Activated CD4-positive, alpha-beta T cell treated with anti-CD3 and anti-CD28 coated beads for 36 hours (primary cell): ENCODE measurements around the gene RAPGEF1. TPM values are rescaled to one million over a fixed set of nuclear protein-coding genes. Genes with fewer than 3 reads are reported as not detected.
"Not testable (repeated sequence)": the region's sequence is repeated elsewhere in the genome, so short reads cannot be mapped to it uniquely, and the experiment has no call there.

Source experiments
- ATAC-seq: fragments of 200-7000 bp; cut with Tn5 transposase; one replicate; pipeline ENCODE4 v1.10.0; 2021; ENCODE audit warnings: mild to moderate bottlenecking, moderate library complexity
- CTCF ChIA-PET: fragments of 350-600 bp; sonication (Branson Sonifier 250); formaldehyde crosslinking; loops from one replicate; lab custom pipeline; 2021; ENCODE audit warnings: antibody characterized with exemption; lab: Charles Lee
- POLR2A ChIA-PET: fragments of 350-600 bp; sonication (Branson Sonifier 250); formaldehyde crosslinking; loops from one replicate; lab custom pipeline; 2021; ENCODE audit warnings: antibody characterized with exemption, inconsistent platforms; lab: Charles Lee
- DNase-seq: peaks from one replicate; pipeline ENCODE4 v3.0.0-alpha.2; 2020
- H3K27ac Mint-ChIP-seq: one replicate; pipeline ENCODE4 v1.8.0; 2021; ENCODE audit warnings: mixed read lengths
- H3K27me3 Mint-ChIP-seq: one replicate; pipeline ENCODE4 v1.8.0; 2021; ENCODE audit warnings: mixed read lengths
- H3K36me3 Mint-ChIP-seq: one replicate; pipeline ENCODE4 v1.8.0; 2021; ENCODE audit warnings: low read depth, mixed read lengths
- H3K4me1 Mint-ChIP-seq: one replicate; pipeline ENCODE4 v1.8.0; 2021; ENCODE audit warnings: mixed read lengths
- H3K4me3 Mint-ChIP-seq: one replicate; pipeline ENCODE4 v1.8.0; 2021; ENCODE audit warnings: mild to moderate bottlenecking, moderate library complexity, mixed read lengths
- H3K9me3 Mint-ChIP-seq: one replicate; pipeline ENCODE4 v1.8.0; 2021; ENCODE audit warnings: low read depth, mixed read lengths
- intact Hi-C, 2 experiments: fragments of 100-400 bp; cut with DNase I in 1 of 2; cut with micrococcal nuclease in 1 of 2; formaldehyde crosslinking; loops; one replicate each; pipeline versions ENCODE4 v1.14.2 to v1.15.1; 2022 to 2024; cut with DNase I, micrococcal nuclease
- total RNA-seq, 2 experiments: library from RNA; stranded (reverse); gene quantifications; one replicate each; pipeline ENCODE4 v1.2.3, GENCODE V29; 2021

Gene RAPGEF1
- total RNA-seq, 2 experiments from 2014 or later, result 86.7 to 108 TPM

DNA sequence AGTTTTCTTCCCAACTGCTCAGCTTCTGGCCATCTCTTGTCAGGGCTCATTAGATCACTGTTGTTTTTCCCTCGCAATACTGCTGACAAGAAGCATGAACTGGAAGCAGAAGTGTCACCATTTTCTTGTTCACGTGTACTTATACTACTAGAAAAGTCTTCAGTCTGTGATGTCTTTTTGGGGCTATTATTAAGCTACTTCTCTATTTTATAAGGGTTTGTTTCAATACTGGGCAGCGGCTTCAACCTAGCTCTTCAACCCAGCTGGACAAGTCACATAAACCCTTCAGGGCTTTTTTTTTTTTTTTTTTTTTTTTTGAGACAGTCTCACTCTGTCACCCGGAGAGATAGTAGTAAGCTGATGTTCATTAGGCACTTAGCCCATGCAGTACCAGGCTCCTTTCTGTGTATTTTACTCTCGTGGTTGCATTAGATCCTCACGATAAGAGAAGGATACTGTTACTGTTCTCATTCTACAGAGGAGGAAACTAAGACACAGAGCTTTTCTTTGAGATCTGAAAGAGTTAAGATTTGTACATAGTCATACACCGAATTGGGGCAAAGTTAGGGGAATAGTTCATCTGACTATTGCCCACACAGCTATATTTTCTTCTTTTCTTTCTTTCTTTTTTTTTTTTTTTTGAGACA, 20.5 kb downstream of the RAPGEF1 start:
- H3K9me3 Mint-ChIP-seq, result no peaks in the 10 kb centered on the region
- no peaks in the 10 kb centered on the region for H3K27me3 Mint-ChIP-seq
- peak overlapping the region; percentile 52 for H3K27ac Mint-ChIP-seq
- DNase-seq, result no peak
- H3K4me3 Mint-ChIP-seq, result no peak overlapping the region
- POLR2A ChIA-PET, result interaction anchor here (1.0 to 1.3 kb wide), 3 partner anchors 8 to 61 kb away, joined by 3 to 10 read pairs (median 5); no protein-coding TSS in a partner anchor
- peaks cover 68% of the 10 kb centered on the region for H3K4me1 Mint-ChIP-seq
- CTCF ChIA-PET, result interaction anchor here (0.6 to 2.4 kb wide), 7 partner anchors 9 to 522 kb away, joined by 3 to 15 read pairs (median 5); no protein-coding TSS in a partner anchor
- peak; percentile 71 for ATAC-seq
- intact Hi-C loops, result loop anchor here in 1 of 2 experiments (1.0 kb wide), 1 partner anchor 9 kb away; no protein-coding TSS in a partner anchor
- peaks cover 23% of the 10 kb centered on the region for H3K36me3 Mint-ChIP-seq

DNA sequence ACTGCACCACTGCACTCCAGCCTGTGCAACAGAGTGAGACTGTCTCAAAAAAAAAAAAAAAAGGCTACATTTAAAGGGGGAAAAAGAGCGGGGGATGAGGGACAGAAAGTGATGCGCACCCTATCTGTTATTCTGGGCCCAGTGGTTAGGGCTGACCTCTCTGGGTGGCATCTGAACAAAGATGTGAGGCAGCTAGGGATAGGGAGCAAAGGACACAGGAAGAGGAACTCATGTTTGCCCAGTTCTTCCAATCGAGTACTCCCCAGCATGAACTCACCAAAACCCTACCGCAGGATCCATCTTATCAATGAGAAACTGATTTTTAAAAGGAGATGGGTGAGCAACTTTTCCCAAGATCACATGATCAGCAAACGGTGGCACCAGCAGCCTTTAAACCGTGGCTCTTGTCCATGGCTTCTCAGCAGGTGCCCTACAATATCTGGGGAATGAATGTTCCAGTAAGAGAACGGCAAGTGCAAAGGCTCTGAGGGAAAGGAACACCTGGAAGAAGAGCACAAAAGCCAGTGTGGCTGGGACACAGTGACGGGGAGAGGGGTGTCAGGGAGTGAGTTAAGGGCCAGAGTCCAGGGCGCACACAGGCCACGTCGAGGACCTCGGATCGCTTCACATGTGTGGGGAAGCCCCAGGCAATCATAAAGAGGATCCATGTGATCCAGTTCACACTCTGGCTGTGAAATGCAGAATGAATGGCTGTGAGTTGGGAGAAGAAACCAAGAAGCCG, 22.0 kb downstream of the RAPGEF1 start:
- Mint-ChIP-seq H3K4me1 (peaks cover 68% of the 10 kb centered on the region), H3K27me3 (no peaks in the 10 kb centered on the region), H3K9me3 (no peaks in the 10 kb centered on the region), H3K36me3 (peaks cover 25% of the 10 kb centered on the region), H3K4me3 (no peak overlapping the region), H3K27ac (peak overlapping the region; percentile 21)
- intact Hi-C loops, result no loop called here
- CTCF ChIA-PET, result interaction anchor here (0.8 to 2.4 kb wide), 2 partner anchors 8 to 186 kb away, joined by 3 to 15 read pairs; no protein-coding TSS in a partner anchor
- ATAC-seq, result no peak
- no peak for DNase-seq
- POLR2A ChIA-PET, result no interaction called here

DNA sequence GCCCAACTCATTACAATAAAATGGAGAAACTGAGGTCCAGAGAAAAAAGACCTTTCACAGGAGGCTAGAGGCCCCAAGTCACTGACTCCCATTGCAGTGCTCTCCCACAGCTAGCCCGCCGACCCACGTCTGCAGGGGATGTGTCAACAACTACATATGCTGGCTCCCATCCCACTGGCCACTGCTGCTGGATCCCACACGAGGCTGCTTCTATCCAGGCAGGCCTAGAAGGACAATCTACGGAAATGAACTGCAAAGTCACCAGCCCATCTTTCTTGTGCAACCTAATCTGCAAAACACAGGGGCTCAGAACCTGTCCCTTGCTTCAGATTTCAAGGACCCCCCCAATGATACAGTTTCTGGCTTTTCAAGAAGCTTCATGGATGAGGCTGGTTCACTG, 24.0 kb downstream of the RAPGEF1 start:
- Mint-ChIP-seq H3K4me3 (no peak overlapping the region), H3K4me1 (peaks cover 75% of the 10 kb centered on the region), H3K36me3 (peaks cover 23% of the 10 kb centered on the region), H3K27me3 (no peaks in the 10 kb centered on the region), H3K9me3 (no peaks in the 10 kb centered on the region), H3K27ac (no peak overlapping the region)
- ATAC-seq (no peak), DNase-seq (no peak)
- POLR2A ChIA-PET, result no interaction called here
- CTCF ChIA-PET, result no interaction called here
- intact Hi-C loops, result no loop called here

DNA sequence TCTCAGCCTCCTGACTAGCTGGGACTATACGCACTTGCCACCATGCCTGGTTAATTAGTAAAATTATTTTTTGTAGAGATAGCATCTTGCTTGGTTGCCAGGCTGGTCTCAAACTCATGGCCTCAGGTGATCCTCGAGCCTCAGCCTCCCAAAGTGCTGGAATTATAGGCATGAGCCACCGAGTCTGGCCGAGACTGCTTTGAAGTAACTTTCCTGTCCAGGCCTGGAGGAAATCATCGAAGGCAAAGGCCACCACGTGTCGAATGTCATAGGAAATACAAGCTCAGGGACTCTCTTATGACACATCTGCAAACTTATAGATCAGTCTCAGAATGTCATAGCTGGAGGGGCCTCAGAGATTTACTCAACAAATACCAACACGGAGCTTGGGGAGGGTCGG, 25.1 kb downstream of the RAPGEF1 start:
- intact Hi-C loops, result no loop called here
- Mint-ChIP-seq H3K4me3 (no peak overlapping the region), H3K9me3 (no peaks in the 10 kb centered on the region), H3K27ac (peak overlapping the region; percentile 20), H3K27me3 (no peaks in the 10 kb centered on the region), H3K36me3 (peaks cover 24% of the 10 kb centered on the region), H3K4me1 (peaks cover 74% of the 10 kb centered on the region)
- ChIA-PET POLR2A (no interaction called here), CTCF (interaction anchor here (0.7 to 0.8 kb wide), 3 partner anchors 13 to 24 kb away, joined by 3 read pairs; no protein-coding TSS in a partner anchor)
- ATAC-seq, result no peak
- no peak for DNase-seq

DNA sequence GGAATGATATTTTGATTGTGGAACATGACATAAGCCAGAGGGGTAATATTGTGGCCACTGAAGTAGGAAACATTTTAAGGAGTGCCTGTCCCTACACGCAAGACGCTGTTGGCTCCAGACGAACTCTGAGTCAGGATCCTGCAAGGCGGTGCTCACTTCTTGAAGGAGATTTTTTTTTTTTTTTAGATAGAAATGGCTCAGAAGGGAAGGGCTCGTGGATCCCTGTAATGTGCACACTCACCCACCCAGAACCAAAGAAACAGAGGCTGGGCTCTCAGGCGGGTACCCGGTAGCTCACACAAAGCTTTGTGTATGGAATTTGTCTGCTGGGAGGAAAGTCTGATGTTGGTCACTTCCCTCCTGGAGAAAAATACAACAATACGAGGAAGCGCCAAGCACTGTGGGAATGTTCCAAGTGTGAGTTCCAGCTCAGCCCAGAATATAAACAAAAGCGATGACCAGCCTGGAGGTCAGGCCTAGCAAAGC, 25.7 kb downstream of the RAPGEF1 start:
- ChIA-PET POLR2A (no interaction called here), CTCF (interaction anchor here (0.7 to 1.6 kb wide), 4 partner anchors 9 to 67 kb away, joined by 3 to 4 read pairs (median 3); no protein-coding TSS in a partner anchor)
- H3K27me3 Mint-ChIP-seq, result no peaks in the 10 kb centered on the region
- H3K4me1 Mint-ChIP-seq, result peaks cover 75% of the 10 kb centered on the region
- no peak overlapping the region for H3K4me3 Mint-ChIP-seq
- ATAC-seq, result no peak
- H3K9me3 Mint-ChIP-seq, result no peaks in the 10 kb centered on the region
- H3K27ac Mint-ChIP-seq, result no peak overlapping the region
- intact Hi-C loops, result no loop called here
- H3K36me3 Mint-ChIP-seq, result peaks cover 27% of the 10 kb centered on the region
- no peak for DNase-seq

DNA sequence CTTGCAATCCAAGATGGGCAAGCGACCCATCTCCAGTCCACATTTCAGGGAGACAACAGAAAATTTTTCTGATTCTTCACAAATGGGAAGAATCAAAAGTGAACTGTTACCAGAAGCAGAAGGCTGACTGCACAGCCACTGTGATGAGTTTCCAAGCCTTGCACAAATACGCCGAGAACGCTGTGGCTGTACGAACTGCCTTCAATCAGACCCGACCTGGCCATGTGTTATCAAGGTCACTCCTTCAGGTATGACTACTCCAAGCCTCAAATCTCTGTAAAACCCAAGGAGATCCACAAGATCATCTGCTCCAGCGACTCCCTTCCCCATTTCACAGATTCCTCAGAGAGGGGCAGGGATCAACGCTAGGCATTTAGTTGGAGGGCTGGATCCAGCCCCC, 26.9 kb downstream of the RAPGEF1 start:
- no peak for DNase-seq
- H3K27ac Mint-ChIP-seq, result peak overlapping the region; percentile 1
- no peak for ATAC-seq
- H3K27me3 Mint-ChIP-seq, result no peaks in the 10 kb centered on the region
- ChIA-PET POLR2A (no interaction called here), CTCF (interaction anchor here (0.9 to 1.6 kb wide), 2 partner anchors 10 to 16 kb away, joined by 3 read pairs; no protein-coding TSS in a partner anchor)
- intact Hi-C loops, result no loop called here
- H3K4me3 Mint-ChIP-seq, result no peak overlapping the region
- peaks cover 30% of the 10 kb centered on the region for H3K36me3 Mint-ChIP-seq
- peaks cover 74% of the 10 kb centered on the region for H3K4me1 Mint-ChIP-seq
- no peaks in the 10 kb centered on the region for H3K9me3 Mint-ChIP-seq

DNA sequence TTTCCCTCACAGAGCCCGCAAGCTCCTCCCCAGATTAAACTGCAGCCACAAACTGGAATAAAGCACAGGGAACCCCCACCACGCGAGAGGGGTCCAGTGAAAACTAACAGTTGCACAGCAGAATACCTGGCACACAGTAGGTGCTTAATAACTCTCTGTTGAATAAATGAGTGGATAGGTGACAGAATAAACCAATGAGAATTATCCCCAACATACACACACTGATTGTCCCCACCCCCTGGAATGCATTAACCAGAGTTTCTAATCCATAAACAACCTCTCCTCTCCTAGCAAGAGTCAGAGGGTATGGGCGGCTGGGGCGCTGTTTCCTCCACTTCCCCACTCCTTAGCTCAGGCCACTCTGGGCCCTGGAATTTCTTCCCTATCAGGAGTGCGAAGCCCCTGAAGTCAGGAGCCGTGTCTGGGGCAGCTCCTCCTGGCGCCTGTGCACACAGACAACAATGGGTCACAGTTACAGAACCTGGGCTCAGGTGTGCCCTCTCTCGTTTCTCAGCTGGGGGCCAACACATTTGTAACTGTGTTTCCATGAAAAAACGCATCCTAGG, 27.6 kb downstream of the RAPGEF1 start:
- ATAC-seq (no peak), DNase-seq (no peak)
- H3K27me3 Mint-ChIP-seq, result no peaks in the 10 kb centered on the region
- intact Hi-C loops, result no loop called here
- ChIA-PET CTCF (interaction anchor here (0.7 to 1.4 kb wide), 2 partner anchors 19 to 70 kb away, joined by 3 read pairs; no protein-coding TSS in a partner anchor), POLR2A (no interaction called here)
- peaks cover 32% of the 10 kb centered on the region for H3K36me3 Mint-ChIP-seq
- H3K4me3 Mint-ChIP-seq, result no peak overlapping the region
- no peaks in the 10 kb centered on the region for H3K9me3 Mint-ChIP-seq
- no peak overlapping the region for H3K27ac Mint-ChIP-seq
- H3K4me1 Mint-ChIP-seq, result peaks cover 75% of the 10 kb centered on the region

DNA sequence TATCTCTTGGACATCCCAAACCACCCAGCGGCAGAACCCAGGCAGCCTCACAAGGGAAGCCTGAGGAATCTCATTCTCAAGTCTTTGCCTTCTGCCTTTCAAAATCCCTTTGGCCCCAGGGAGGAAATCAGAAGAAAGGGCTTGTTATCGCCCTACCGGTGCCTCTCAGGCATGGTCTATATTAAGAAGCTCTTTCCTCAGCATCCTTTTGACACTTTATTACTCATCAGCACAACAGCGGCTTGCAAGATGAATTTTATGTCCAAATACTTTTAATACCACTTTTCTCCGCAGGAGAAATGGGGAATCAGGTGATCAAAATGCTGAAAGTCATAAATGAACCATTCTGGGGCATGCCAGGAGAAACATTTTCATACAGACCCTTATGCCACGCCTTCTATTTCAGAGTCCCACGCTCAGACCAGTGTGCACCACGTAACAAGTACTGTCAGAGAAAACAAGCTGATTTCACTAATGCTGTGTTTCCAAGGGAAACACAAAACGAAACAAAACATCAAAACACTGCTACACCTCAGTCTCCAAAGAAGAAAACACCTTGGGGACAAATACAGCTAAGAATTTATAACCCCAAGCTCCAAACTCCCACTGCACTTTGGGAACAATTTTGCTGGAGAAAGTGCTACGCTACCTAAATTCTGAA, 30.0 kb downstream of the RAPGEF1 start:
- H3K4me3 Mint-ChIP-seq, result peak overlapping the region; percentile 53
- POLR2A ChIA-PET, result interaction anchor here (0.6 to 2.9 kb wide), 14 partner anchors 10 to 545 kb away, joined by 3 to 19 read pairs (median 5); no protein-coding TSS in a partner anchor
- no peaks in the 10 kb centered on the region for H3K27me3 Mint-ChIP-seq
- DNase-seq, result peak; percentile 66
- H3K4me1 Mint-ChIP-seq, result peaks cover 87% of the 10 kb centered on the region
- peak overlapping the region; percentile 90 for H3K27ac Mint-ChIP-seq
- intact Hi-C loops, result loop anchor here (1.0 kb wide), 4 partner anchors 9 to 42 kb away; no protein-coding TSS in a partner anchor
- ATAC-seq, result peak; percentile 88
- peaks cover 28% of the 10 kb centered on the region for H3K36me3 Mint-ChIP-seq
- no peaks in the 10 kb centered on the region for H3K9me3 Mint-ChIP-seq
- CTCF ChIA-PET, result interaction anchor here (0.6 to 2.4 kb wide), 18 partner anchors 9 to 1750 kb away, joined by 3 to 15 read pairs (median 4); partner anchors contain the start of gene CACFD1

DNA sequence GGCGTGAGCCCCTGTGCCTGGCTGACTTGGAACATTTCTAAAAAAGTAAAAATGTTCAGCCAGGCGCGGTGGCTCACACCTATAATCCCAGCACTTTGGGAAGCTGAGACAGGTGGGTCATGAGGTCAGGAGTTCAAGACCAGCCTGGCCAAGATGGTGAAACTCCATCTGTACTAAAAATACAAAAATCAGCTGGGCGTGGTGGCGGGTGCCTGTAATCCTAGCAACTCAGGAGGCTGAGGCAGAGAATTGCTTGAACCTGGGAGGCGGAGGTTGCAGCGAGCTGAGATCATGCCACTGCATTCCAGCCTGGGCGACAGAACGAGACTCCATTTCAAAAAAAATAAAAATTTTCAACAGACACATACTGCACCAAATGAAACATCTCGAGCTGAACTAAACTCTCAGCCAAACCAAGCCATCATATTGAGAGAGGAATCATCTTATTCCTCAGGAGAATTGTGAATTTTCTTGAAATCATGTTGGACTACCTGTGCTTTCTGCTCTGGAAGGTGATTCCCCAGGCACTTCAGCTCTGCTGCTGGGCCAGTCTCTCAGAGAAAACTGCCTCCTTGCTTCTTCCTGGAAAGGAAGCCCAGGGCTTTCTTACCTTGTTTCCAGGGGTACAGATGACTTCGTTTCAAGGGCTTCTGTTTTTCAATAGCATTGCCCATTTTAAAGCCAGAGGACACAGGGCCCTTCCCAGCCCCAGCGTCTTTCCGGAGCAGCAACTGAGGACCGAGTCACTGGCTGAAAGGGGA, 30.7 kb downstream of the RAPGEF1 start:
- peaks cover 23% of the 10 kb centered on the region for H3K36me3 Mint-ChIP-seq

More for the DNA sequence above, 30.7 kb downstream of the RAPGEF1 start:
- ATAC-seq, H3K9me3 Mint-ChIP-seq, DNase-seq, H3K27me3 Mint-ChIP-seq: not testable (repeated sequence)
- H3K4me3 Mint-ChIP-seq, result peak overlapping the region; percentile 53
- ChIA-PET POLR2A (interaction anchor here (0.6 to 2.9 kb wide), 11 partner anchors 17 to 545 kb away, joined by 3 to 19 read pairs (median 5); no protein-coding TSS in a partner anchor), CTCF (interaction anchor here (0.7 to 2.4 kb wide), 12 partner anchors 10 to 124 kb away, joined by 3 to 15 read pairs (median 4); no protein-coding TSS in a partner anchor)
- peak overlapping the region; percentile 90 for H3K27ac Mint-ChIP-seq
- intact Hi-C loops, result loop anchor here in 1 of 2 experiments (1.0 kb wide), 1 partner anchor 31 kb away; no protein-coding TSS in a partner anchor
- H3K4me1 Mint-ChIP-seq, result peaks cover 90% of the 10 kb centered on the region
